Stimulated activated CD8-positive, alpha-beta memory T cell treated with anti-CD3 and anti-CD28 coated beads, Interleukin-7, amount 100 ng/mL, for 4 hours (primary cell): ENCODE data around the gene CMTM7.

Experiments
- DNase-seq, 2 donors: peaks; one replicate each; pipeline ENCODE4 v3.0.0-alpha.2; 2020; ENCODE audit warnings: low read depth in 2 of 2

Gene CMTM7

DNA sequence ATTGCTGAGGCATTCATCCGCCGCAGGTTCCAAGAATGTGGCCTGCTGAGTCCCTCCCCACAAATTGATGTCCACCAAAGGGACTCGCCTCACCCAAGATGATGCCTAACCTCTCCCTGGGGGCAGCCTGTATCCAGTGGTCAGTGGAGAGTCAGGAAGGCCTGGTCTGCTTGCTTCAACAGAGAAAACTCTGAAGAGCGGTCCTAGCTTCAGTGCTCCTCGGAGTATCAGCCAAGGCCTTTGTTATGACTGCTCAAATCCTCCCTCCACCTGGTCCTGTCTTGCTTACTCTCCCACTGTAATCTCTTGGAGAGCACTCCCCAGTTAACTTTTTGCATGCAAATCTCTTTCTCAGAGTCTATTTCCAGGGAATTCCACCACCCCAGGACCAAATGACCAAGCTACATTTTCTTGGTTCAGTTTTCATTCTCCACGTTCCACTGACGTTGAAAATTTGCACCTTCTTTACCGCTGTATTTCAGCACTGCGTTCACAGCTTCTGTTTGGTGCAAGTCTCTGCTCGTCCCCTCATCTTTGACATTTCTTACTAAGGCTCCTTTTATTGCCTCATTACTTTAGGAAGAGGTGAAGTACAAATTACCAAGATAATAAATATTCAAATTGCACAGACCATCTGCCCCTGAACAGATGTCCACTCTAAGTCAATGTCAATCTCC lies 22.3 kb downstream of the CMTM7 start:
- DNase-seq: no peak

GRCh38 chr3:32414522-32415202 lies 23.0 kb downstream of the CMTM7 start:
- DNase-seq: no peak

DNA sequence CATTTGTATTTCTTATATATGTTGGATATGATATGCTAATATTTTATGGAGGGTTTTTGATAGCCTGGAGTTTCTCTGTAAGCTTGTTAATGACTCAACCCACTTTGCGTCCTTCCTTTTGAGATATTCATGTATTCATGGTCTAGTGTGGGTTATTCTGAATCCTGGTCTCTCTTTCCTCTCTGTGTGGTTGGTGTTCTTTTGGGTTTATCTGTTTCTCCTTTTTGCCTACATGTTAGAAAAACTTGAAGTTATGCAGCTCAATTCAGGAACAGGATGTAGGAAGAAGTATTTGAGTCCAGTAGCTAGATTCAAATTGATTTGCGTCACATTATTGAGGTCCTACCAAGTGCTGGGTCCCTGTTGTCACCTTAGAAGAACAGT lies 28.1 kb downstream of the CMTM7 start:
- no peak for DNase-seq

- DNase-seq: no peak
Measured at GRCh38 chr3:32420126-32421038, 28.7 kb downstream of the CMTM7 start.

GRCh38 chr3:32421185-32421584 lies 29.5 kb downstream of the CMTM7 start:
- no peak for DNase-seq

DNA sequence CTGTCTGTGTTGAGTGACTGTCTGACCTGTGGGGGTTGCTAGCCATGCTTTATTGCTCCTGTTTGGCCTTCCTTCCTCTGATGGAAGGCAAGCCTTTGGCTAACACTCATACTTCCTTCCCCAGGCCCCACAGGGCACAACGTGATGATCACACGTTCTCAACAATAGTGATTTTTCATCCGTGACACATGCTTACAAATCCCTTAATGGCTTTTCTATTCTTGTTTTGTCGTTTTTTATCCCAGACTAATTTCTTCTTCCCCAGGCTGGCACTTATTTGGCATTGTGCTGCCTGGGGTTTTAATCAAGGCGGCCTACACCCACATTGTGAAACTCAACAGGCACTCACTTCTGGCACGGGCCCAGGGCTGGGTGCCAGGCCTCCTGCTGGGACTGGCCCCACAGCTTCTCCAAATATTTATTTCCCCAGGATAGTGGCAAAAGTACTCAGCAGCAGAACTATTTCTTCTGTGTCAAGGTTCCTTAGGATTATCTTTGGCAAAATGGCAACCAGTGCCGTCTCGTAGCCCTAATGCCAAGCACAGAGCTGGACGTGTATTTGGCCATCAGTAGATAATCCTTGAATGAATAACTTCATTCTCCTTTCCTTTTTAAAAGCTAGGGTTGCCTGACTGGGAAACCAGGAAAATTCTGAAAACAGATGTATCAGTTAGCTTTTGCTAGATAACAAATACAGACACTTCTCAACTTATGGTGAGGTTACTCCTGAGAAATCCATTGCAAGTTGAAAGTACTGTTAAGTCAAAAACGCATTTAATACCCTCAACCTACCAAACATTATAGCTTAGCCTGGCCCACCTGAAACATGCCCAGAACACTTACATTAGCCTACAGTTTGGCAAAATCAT lies 30.6 kb downstream of the CMTM7 start:
- no peak for DNase-seq

DNA sequence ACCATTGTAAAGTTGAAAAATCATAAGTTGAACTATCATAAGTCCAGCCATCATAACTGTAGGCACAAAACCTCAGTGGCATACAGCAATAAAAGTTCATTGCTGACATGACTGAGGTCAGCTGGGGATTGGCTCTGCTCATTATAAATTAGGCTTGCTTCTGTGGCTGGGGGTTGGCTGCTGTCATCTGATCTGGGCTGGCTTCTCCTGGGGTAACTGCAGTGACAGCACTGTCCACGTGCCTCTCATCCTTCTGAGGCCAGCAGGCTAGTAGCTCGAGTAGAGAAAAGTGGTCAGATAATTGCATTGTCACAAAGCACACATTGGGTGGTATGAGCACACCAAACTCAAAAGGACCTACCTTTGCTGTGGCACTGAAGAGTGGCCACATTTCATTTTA lies 31.3 kb downstream of the CMTM7 start:
- no peak for DNase-seq

- DNase-seq: no peak
Measured at GRCh38 chr3:32423534-32423933, 31.9 kb downstream of the CMTM7 start.

DNA sequence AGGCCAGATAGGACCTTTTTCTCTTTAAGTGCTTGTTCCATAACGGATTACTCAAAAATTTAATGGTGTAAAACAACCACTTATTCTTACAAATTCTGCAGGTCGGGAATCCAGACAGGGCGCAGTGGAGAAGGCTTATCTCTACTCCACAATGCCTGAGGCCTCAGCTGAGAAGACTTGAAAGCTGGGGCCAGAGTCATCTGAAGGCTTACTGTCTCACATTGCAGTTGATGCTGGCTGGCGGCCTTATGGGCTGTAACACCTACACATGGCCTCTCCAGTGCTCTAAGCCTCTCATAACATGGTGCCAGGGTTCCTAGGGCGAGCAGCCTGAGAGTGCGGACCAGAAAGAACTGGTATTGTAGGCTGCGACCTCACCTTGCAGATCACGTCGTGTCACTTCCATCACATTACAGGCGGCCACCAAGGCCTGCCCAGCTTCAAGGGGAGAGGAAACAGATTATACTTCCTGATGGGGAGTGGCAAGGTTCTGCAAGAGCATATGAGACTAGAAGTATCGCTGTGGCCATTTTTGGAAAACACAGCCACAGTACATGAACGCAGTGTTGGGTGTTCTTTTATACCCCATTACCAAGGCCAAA lies 32.4 kb downstream of the CMTM7 start:
- DNase-seq: no peak

DNA sequence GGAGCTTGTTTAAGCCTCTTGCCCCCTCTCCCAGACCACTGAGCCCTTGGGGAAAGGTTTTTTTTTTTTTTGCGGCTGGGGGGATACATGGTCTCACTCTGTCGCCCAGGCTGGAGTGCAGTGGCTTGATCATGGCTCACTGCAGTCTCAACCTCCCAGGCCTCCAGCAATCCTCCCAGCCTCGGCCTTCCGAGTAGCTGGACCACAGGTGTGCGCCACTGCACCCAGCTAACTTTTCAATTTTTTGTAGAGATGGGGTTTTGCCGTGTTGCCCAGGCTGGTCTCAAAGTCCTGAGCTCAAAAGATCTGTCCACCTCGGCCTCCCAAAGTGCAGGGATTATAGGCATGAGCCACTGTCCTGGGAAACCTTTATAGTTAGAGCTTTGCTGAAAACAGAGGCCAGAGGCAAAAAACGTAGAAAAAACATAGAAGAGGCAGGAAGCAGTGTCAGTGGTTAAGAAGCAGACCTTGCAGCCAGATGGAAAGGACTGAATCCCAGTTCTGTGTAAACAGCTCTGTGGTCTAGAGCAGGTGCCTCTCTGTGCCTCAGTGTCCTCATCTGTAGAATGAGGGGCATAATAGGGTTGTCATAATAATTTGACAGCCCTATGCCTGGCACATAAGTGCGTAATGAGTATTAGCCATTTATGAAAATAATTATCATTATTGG lies 33.1 kb downstream of the CMTM7 start:
- no peak for DNase-seq

- DNase-seq: no peak
Measured at GRCh38 chr3:32428092-32429068, 36.7 kb downstream of the CMTM7 start.

DNA sequence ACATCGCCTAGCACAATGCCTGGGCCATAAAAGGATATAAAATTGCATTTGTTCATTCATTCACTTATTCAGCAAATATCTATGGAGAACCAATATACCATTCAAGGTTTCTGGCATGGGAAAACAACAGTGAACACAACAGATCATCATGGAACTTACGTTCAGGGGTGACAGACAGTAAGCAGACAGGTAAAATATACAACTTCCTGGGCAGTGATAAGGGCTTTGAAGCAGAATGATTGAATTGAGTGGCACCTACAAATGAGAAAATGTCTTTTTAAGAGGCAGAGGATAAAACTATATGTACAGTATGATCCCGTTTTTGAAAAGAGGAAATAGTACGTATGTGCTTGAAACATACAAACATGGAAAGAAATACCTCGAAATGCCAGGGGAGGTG lies 39.2 kb downstream of the CMTM7 start:
- no peak for DNase-seq

- DNase-seq: no peak
Measured at GRCh38 chr3:32431481-32431880, 39.8 kb downstream of the CMTM7 start.

DNA sequence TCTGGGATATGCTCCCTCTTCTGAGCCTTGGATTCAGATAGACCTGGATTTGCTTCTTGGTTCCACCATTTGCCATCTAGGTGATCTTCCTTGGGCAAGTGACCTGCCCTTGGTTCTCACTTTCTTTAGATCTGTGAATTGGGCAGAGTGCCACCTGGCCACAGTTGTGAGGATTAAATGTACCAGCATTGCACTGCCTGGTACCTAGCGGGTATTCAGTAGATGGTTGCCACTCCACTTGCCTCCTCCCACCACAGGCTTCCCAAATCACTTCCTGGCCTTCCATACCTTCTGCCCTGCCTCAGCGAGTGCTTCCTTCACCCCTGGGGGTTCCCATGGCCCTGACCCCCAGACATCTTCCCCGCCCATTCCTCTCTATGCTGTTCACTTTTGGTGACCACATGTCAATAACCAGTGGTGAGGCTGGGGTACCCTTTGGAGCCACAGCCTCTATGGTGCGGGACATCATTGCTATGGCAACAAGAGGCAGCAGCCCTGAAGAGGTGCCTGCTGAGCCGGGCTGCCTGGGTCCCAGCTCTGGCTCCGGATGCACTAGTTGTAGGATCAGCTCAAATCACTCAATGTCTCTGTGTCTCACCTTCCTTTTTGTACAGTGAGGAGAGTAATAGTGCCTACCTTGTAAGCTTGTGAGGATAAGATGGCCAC lies 40.5 kb downstream of the CMTM7 start:
- DNase-seq: no peak

- no peak for DNase-seq
Measured at GRCh38 chr3:32432711-32433530, 41.3 kb downstream of the CMTM7 start.

- no peak for DNase-seq
Measured at GRCh38 chr3:32434206-32434605, 42.6 kb downstream of the CMTM7 start.

GRCh38 chr3:32435911-32436815 lies 44.5 kb downstream of the CMTM7 start:
- DNase-seq: no peak
